PC-9 (cell line): ENCODE data around the gene FAM47E.

Experiments used
- EZH2 ChIP-seq: fragments of 200-600 bp; sonication (generic); IDR thresholded peaks from 2 replicates; pipeline ENCODE4 v1.8.0; 2017; ENCODE audit warnings: antibody characterized with exemption, low read depth
- TF ChIP-seq, protein P1 (sequence below): fragments of 200-600 bp; sonication (generic); conservative IDR thresholded peaks from 2 replicates; pipeline ENCODE4 v1.6.1; 2017; ENCODE audit warnings: mixed run types, antibody characterized with exemption, mild to moderate bottlenecking, moderate library complexity

DNA sequence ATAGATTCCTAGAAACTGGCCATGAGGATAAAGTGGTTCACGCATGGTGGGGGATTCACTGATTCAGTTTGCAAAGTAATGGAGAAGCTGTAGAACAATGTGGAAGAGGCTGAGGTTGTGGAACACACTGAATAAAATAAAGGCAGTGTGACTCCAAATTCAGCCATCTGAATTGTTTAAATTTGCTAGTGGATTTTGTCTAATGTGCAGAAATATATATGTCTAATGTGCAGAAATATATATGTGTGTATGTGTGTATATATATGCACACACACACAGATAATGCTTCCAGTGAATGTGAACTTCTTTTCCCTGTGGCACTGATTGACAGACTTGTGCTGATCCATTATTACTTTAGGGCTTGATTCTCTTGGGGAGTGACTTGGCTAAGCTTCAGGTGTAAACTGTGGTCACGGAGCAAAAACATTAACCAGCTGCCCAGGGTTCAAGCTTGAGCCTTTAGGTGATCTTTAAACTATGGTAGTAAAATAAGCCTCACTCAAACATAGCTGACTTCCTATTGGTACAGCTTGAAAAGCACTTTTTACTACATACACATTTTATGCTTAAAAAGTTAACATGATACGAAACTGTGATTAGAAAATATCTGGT, 58.5 kb downstream of the FAM47E start:
- TF ChIP-seq, protein P1, sequence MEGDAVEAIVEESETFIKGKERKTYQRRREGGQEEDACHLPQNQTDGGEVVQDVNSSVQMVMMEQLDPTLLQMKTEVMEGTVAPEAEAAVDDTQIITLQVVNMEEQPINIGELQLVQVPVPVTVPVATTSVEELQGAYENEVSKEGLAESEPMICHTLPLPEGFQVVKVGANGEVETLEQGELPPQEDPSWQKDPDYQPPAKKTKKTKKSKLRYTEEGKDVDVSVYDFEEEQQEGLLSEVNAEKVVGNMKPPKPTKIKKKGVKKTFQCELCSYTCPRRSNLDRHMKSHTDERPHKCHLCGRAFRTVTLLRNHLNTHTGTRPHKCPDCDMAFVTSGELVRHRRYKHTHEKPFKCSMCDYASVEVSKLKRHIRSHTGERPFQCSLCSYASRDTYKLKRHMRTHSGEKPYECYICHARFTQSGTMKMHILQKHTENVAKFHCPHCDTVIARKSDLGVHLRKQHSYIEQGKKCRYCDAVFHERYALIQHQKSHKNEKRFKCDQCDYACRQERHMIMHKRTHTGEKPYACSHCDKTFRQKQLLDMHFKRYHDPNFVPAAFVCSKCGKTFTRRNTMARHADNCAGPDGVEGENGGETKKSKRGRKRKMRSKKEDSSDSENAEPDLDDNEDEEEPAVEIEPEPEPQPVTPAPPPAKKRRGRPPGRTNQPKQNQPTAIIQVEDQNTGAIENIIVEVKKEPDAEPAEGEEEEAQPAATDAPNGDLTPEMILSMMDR = no peak
- no peak for TF ChIP-seq EZH2
